Right atrium auricular region (tissue), 2 donors: ENCODE data around the gene LSM7. TPM values are rescaled to one million over a fixed set of nuclear protein-coding genes. Genes with fewer than 3 reads are reported as not detected.

Experiments used
- DNase-seq: peaks from one replicate; pipeline ENCODE4 v3.0.0-alpha.2; 2019; ENCODE audit warnings: low spot score
- H3K27ac ChIP-seq, 2 donors: fragments of 200-600 bp; sonication (generic); 1 replicate in 1 of 2; 2 replicates in 1 of 2; pipeline ENCODE4 v1.5.1; 2016 to 2019
- H3K27me3 ChIP-seq, 2 donors: fragments of 200-600 bp; sonication (generic); one replicate each; pipeline versions ENCODE4 v1.5.1 to v1.6.0; 2017 to 2019
- H3K36me3 ChIP-seq: fragments of 200-600 bp; sonication (generic); one replicate; pipeline ENCODE4 v1.5.1; 2016
- H3K4me1 ChIP-seq, 2 donors: fragments of 200-600 bp; sonication (generic); one replicate each; pipeline versions ENCODE4 v1.5.1 to v1.6.0; 2017 to 2019
- H3K4me3 ChIP-seq, 2 donors: fragments of 200-600 bp; sonication (generic); 1 replicate in 1 of 2; 2 replicates in 1 of 2; pipeline ENCODE4 v1.5.1; 2017 to 2019; ENCODE audit warnings: mild to moderate bottlenecking in 1 of 2, moderate library complexity in 1 of 2
- H3K9me3 ChIP-seq, 2 donors: fragments of 200-600 bp; sonication (generic); one replicate each; pipeline ENCODE4 v1.5.1; 2019
- CTCF ChIP-seq, 2 donors: fragments of 200-600 bp; sonication (generic); IDR thresholded peaks; one replicate each; pipeline ENCODE4 v1.5.1; 2019; ENCODE audit warnings: antibody characterized with exemption in 2 of 2
- total RNA-seq, 2 donors: library from RNA; depleted of rRNA; stranded (reverse); fragments of >200 nt; gene quantifications; one replicate each; pipeline ENCODE4 v1.1.0, GENCODE V29; 2016

Gene LSM7
- total RNA-seq, 2 donors from 2014 or later: 38.6 to 104 TPM

- Histone ChIP-seq H3K27me3 (peaks cover 0 to 7% of the 10 kb centered on the region in 2 donors), H3K4me1 (peaks cover 0 to 5% of the 10 kb centered on the region in 2 donors), H3K9me3 (no peaks in the 10 kb centered on the region), H3K36me3 (no peaks in the 10 kb centered on the region), H3K27ac (no peak overlapping the region), H3K4me3 (no peak overlapping the region)
- no peak for TF ChIP-seq CTCF (IDR thresholded peaks at IDR 0.05)
- DNase-seq: no peak
Measured at GRCh38 chr19:2361246-2362045, 33.1 kb upstream of the LSM7 start.

- Histone ChIP-seq H3K4me1 (peaks cover 0 to 5% of the 10 kb centered on the region in 2 donors), H3K4me3 (no peak overlapping the region), H3K27me3 (peaks cover 0 to 7% of the 10 kb centered on the region in 2 donors), H3K27ac (no peak overlapping the region), H3K36me3 (no peaks in the 10 kb centered on the region), H3K9me3 (no peaks in the 10 kb centered on the region)
- no peak for TF ChIP-seq CTCF (IDR thresholded peaks at IDR 0.05)
- DNase-seq: no peak
Measured at GRCh38 chr19:2360833-2361232, 32.4 kb upstream of the LSM7 start.

GRCh38 chr19:2359992-2360685 is 31.8 kb upstream of the LSM7 start, which contains the start of gene TMPRSS9:
TMPRSS9 (plus strand) TSS chr19:2360265; CDS start chr19:2389786, 29,521 bp downstream.
- Histone ChIP-seq H3K4me1 (peaks cover 0 to 5% of the 10 kb centered on the region in 2 donors), H3K4me3 (no peak within 1 kb of the TSS), H3K9me3 (no peaks in the 10 kb centered on the region), H3K36me3 (no peaks in the 10 kb centered on the region), H3K27ac (no peak within 1 kb of the TSS), H3K27me3 (peaks cover 0 to 7% of the 10 kb centered on the region in 2 donors)
- DNase-seq: no peak
- TF ChIP-seq CTCF (IDR thresholded peaks at IDR 0.05): no peak

- no peak for DNase-seq
- H3K9me3 ChIP-seq: no peaks in the 10 kb centered on the region
Measured at GRCh38 chr19:2358548-2359173, 30.3 kb upstream of the LSM7 start.

More at GRCh38 chr19:2358548-2359173, 30.3 kb upstream of the LSM7 start:
- Histone ChIP-seq H3K27me3 (peaks cover 0 to 7% of the 10 kb centered on the region in 2 donors), H3K27ac (no peak overlapping the region), H3K36me3 (peaks cover 9% of the 10 kb centered on the region), H3K4me1 (peaks cover 0 to 5% of the 10 kb centered on the region in 2 donors), H3K4me3 (no peak overlapping the region)
- no peak for TF ChIP-seq CTCF (IDR thresholded peaks at IDR 0.05)
